Liver (tissue), 9 donors: ENCODE data around the gene CCND1. TPM values are rescaled to one million over a fixed set of nuclear protein-coding genes. Genes with fewer than 3 reads are reported as not detected.

Experiments
- DNase-seq: peaks from one replicate; pipeline ENCODE4 v3.0.0-alpha.2; 2017; ENCODE audit warnings: low spot score
- H3K27ac ChIP-seq, 2 donors: one replicate each; pipeline ENCODE4 v1.7.0; 2013; ENCODE audit warnings: inconsistent platforms in 2 of 2, low read length in 2 of 2, control low read depth in 1 of 2, low read depth in 1 of 2, mild to moderate bottlenecking in 1 of 2
- H3K27me3 ChIP-seq, 4 donors: one replicate each; pipeline versions ENCODE4 v1.6.1 to v1.7.0; 2013; ENCODE audit warnings: low read length in 3 of 4, inconsistent platforms in 1 of 4, mild to moderate bottlenecking in 1 of 4, moderate library complexity in 1 of 4; ENCODE audit not compliant: control insufficient read depth in 4 of 4, insufficient read depth in 4 of 4
- H3K36me3 ChIP-seq, 4 donors: one replicate each; pipeline versions ENCODE4 v1.6.1 to v1.7.0; 2013; ENCODE audit warnings: low read length in 3 of 4, mild to moderate bottlenecking in 3 of 4, low read depth in 1 of 4, moderate library complexity in 1 of 4; ENCODE audit not compliant: control insufficient read depth in 4 of 4, insufficient read depth in 3 of 4
- H3K4me1 ChIP-seq, 4 donors: one replicate each; pipeline versions ENCODE4 v1.6.1 to v1.7.0; 2013; ENCODE audit warnings: low read length in 3 of 4, mild to moderate bottlenecking in 3 of 4, moderate library complexity in 1 of 4; ENCODE audit not compliant: control insufficient read depth in 4 of 4, insufficient read depth in 4 of 4
- H3K4me3 ChIP-seq, 3 donors: one replicate each; pipeline versions ENCODE4 v1.6.1 to v1.7.0; 2013; ENCODE audit warnings: low read length in 3 of 3, control low read depth in 1 of 3, low read depth in 1 of 3, mild to moderate bottlenecking in 1 of 3
- H3K9ac ChIP-seq, 2 donors: one replicate each; pipeline ENCODE4 v1.7.0; 2013; ENCODE audit warnings: low read length in 2 of 2, mild to moderate bottlenecking in 2 of 2, moderate library complexity in 2 of 2, control low read depth in 1 of 2, low read depth in 1 of 2
- H3K9me3 ChIP-seq, 4 donors: one replicate each; pipeline versions ENCODE4 v1.6.1 to v1.7.0; 2013; ENCODE audit warnings: low read length in 3 of 4; ENCODE audit not compliant: control insufficient read depth in 4 of 4
- EGR1 ChIP-seq, 2 donors: IDR thresholded peaks; 2 replicates each; pipeline ENCODE4 v1.6.1; 2016 to 2018; ENCODE audit warnings: antibody characterized with exemption in 2 of 2, low read depth in 2 of 2
- FOXA1 ChIP-seq: IDR thresholded peaks from 2 replicates; pipeline ENCODE4 v1.6.1; 2016; ENCODE audit warnings: antibody characterized with exemption
- FOXA2 ChIP-seq: IDR thresholded peaks from 2 replicates; pipeline ENCODE4 v1.6.1; 2016; ENCODE audit warnings: antibody characterized with exemption
- GABPA ChIP-seq, 2 donors: IDR thresholded peaks in 1 of 2; conservative IDR thresholded peaks in 1 of 2; 2 replicates each; pipeline ENCODE4 v1.6.1; 2016; ENCODE audit warnings: antibody characterized with exemption in 2 of 2, mild to moderate bottlenecking in 1 of 2, moderate library complexity in 1 of 2
- HNF4A ChIP-seq, 2 donors: conservative IDR thresholded peaks; 2 replicates each; pipeline ENCODE4 v1.6.1; 2016; ENCODE audit warnings: antibody characterized with exemption in 2 of 2, mild to moderate bottlenecking in 2 of 2
- HNF4G ChIP-seq: IDR thresholded peaks from 2 replicates; pipeline ENCODE4 v1.6.1; 2016; ENCODE audit warnings: antibody characterized with exemption
- JUND ChIP-seq, 2 donors: IDR thresholded peaks; 2 replicates each; pipeline ENCODE4 v1.6.1; 2016; ENCODE audit warnings: antibody characterized with exemption in 2 of 2
- RAD21 ChIP-seq, 2 donors: IDR thresholded peaks; 2 replicates each; pipeline ENCODE4 v1.6.1; 2016; ENCODE audit warnings: antibody characterized with exemption in 2 of 2, mild to moderate bottlenecking in 2 of 2
- RXRA ChIP-seq, 2 donors: IDR thresholded peaks; 2 replicates each; pipeline ENCODE4 v1.6.1; 2017 to 2018; ENCODE audit warnings: antibody characterized with exemption in 2 of 2, mild to moderate bottlenecking in 1 of 2
- SP1 ChIP-seq: IDR thresholded peaks from 2 replicates; pipeline ENCODE4 v1.6.1; 2018; ENCODE audit warnings: antibody characterized with exemption, mild to moderate bottlenecking
- TAF1 ChIP-seq: conservative IDR thresholded peaks from 2 replicates; pipeline ENCODE4 v1.6.1; 2016; ENCODE audit warnings: antibody characterized with exemption, mild to moderate bottlenecking
- YY1 ChIP-seq: IDR thresholded peaks from 2 replicates; pipeline ENCODE4 v1.6.1; 2016; ENCODE audit warnings: antibody characterized with exemption, mild to moderate bottlenecking
- WGBS: extraction: QIAGEN DNeasy Blood & Tissue Kit; methylation state at CpG from one replicate; pipeline ENCODE4 v1.1.7; 2013; 5-methylcytosine and 5-hydroxymethylcytosine counted together
- polyA plus RNA-seq, 2 donors: library from polyadenylated mRNA; stranded (reverse) in 1 of 2; unstranded in 1 of 2; fragments of 200-250 nt in 1 of 2; fragments of >200 nt in 1 of 2; fragmentation: Nextera tagmentation in 1 of 2; extraction: Ambion mirVana in 1 of 2; gene quantifications; one replicate each; pipeline versions ENCODE4 v1.2.1 to v1.2.3, GENCODE V29; 2013 to 2015
- total RNA-seq, 2 donors: library from RNA; depleted of rRNA; stranded (reverse); fragments of >200 nt; gene quantifications; one replicate each; pipeline ENCODE4 v1.2.3, GENCODE V29; 2014
- TF ChIP-seq, protein P1 (sequence below): IDR thresholded peaks from 2 replicates; pipeline ENCODE4 v1.6.1; 2016; ENCODE audit warnings: antibody characterized with exemption
- TF ChIP-seq, protein P2 (sequence below): IDR thresholded peaks from 2 replicates; pipeline ENCODE4 v1.6.1; 2016; ENCODE audit warnings: antibody characterized with exemption
- TF ChIP-seq, protein P3 (sequence below): IDR thresholded peaks from 2 replicates; pipeline ENCODE4 v1.6.1; 2016; ENCODE audit warnings: antibody characterized with exemption
- TF ChIP-seq, protein P4 (sequence below): IDR thresholded peaks from 2 replicates; pipeline ENCODE4 v1.6.1; 2016; ENCODE audit warnings: antibody characterized with exemption, mild to moderate bottlenecking
- donor health status: healthy.
- donor health status: healthy.
- donor health status: healthy.
- donor health status: healthy.
- donor health status: healthy.

The CCND1 gene
- total and polyA plus RNA-seq, 4 donors, result 28.9 to 100 (median 53.3) TPM

DNA sequence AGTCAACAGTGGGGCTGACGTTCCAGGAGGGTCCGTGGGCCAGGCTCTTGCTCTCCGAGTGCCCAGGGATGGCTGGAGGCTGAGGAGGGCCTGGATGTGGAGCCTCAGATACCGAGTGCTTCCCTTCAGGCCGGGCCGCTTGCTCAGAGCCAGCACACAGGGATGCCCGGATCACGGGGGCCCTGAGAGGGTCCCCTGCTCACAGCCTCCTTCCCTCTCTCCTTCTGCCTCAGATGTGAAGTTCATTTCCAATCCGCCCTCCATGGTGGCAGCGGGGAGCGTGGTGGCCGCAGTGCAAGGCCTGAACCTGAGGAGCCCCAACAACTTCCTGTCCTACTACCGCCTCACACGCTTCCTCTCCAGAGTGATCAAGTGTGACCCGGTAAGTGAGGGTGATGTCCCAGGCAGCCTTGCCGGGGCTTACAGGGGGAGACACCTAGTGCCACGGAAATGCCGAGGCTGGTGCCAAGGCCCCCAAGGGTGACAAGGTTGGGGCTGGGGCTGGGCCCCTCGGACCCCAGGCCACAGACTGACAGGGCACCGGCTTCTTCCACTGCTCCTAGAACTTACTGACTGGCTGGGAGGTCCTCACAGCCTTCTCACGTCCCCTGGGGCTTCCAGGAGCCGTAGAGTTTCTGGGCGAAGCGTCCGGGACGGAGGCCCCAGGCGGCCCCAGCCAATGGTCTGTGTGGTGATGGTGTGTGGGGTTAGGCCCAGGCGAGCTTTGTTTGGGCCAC lies 7.0 kb downstream of the CCND1 start:
- peaks cover 31 to 46% (median 39%) of the 10 kb centered on the region in 4 donors for H3K36me3 ChIP-seq
- TF ChIP-seq HNF4A (conservative IDR thresholded peaks at IDR 0.05) (no peak), RXRA (IDR thresholded peaks at IDR 0.05) (no peak), RAD21 (IDR thresholded peaks at IDR 0.05) (no peak), FOXA1 (no peak), HNF4G (no peak), SP1 (no peak), TAF1 (no peak), FOXA2 (no peak)
- TF ChIP-seq, protein P1, sequence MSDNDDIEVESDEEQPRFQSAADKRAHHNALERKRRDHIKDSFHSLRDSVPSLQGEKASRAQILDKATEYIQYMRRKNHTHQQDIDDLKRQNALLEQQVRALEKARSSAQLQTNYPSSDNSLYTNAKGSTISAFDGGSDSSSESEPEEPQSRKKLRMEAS, result no peak
- TF ChIP-seq, protein P2, sequence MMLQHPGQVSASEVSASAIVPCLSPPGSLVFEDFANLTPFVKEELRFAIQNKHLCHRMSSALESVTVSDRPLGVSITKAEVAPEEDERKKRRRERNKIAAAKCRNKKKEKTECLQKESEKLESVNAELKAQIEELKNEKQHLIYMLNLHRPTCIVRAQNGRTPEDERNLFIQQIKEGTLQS, result no peak
- TF ChIP-seq, protein P3, sequence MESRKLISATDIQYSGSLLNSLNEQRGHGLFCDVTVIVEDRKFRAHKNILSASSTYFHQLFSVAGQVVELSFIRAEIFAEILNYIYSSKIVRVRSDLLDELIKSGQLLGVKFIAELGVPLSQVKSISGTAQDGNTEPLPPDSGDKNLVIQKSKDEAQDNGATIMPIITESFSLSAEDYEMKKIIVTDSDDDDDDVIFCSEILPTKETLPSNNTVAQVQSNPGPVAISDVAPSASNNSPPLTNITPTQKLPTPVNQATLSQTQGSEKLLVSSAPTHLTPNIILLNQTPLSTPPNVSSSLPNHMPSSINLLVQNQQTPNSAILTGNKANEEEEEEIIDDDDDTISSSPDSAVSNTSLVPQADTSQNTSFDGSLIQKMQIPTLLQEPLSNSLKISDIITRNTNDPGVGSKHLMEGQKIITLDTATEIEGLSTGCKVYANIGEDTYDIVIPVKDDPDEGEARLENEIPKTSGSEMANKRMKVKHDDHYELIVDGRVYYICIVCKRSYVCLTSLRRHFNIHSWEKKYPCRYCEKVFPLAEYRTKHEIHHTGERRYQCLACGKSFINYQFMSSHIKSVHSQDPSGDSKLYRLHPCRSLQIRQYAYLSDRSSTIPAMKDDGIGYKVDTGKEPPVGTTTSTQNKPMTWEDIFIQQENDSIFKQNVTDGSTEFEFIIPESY, result no peak
- no peaks in the 10 kb centered on the region for H3K27me3 ChIP-seq
- 84% methylated on average over 28 of the region's 28 CpGs for WGBS
- no peak overlapping the region for H3K9ac ChIP-seq
- peaks cover 9 to 17% (median 12%) of the 10 kb centered on the region in 4 donors for H3K4me1 ChIP-seq
- DNase-seq, result no peak
- H3K9me3 ChIP-seq, result no peaks in the 10 kb centered on the region
- no peak overlapping the region for H3K27ac ChIP-seq
- no peak overlapping the region for H3K4me3 ChIP-seq

DNA sequence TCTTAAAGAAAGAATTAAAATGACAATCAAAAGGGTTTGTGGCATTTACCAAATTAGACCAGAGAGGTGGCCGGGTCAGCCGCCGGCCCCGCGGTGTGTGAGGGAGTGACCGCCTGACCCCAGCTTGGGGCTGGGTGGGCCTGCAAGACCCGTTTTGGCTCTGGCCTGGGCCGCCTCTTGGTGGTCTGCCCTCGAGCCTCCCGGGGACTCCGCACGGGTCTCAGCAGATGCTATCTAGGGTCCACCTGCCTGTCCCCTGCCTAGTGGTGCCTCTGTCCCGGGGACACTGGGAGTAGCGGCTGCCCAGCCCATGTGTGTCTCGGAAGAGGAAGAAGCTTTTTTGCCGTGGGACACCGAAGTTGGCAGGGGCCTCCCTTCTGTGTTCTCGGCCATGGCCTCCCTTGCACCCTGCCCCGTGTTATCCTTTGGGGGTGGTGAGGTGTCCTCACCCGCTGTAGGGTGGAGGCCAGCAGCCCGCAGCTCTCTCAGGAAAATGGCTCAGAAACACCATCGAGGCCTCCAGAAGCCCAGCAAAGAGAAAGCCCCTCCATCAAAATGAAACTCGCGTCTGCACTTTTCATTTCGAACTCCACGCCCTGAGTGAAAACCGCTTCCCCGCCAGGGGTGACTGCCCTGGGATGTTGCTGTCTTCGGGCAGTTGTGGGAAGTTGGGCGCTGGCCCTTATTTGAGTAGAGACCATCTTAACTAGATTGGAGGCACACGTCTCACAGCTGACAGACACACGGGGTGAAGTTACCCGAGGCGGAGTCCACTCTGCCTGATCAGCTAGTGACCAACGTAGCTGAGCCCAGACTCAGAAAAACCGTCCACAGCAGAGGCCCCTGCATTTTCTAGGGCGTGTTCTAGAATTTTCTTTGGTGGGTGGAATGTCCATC lies 8.0 kb downstream of the CCND1 start:
- Histone ChIP-seq H3K4me3 (no peak overlapping the region), H3K9me3 (no peaks in the 10 kb centered on the region), H3K27ac (no peak overlapping the region), H3K9ac (no peak overlapping the region), H3K27me3 (no peaks in the 10 kb centered on the region), H3K4me1 (peaks cover 5 to 8% (median 6%) of the 10 kb centered on the region in 4 donors), H3K36me3 (peaks cover 26 to 49% (median 44%) of the 10 kb centered on the region in 4 donors)
- WGBS, result 92% methylated on average over 37 of the region's 37 CpGs
- DNase-seq, result no peak
- no peak for TF ChIP-seq FOXA2

DNA sequence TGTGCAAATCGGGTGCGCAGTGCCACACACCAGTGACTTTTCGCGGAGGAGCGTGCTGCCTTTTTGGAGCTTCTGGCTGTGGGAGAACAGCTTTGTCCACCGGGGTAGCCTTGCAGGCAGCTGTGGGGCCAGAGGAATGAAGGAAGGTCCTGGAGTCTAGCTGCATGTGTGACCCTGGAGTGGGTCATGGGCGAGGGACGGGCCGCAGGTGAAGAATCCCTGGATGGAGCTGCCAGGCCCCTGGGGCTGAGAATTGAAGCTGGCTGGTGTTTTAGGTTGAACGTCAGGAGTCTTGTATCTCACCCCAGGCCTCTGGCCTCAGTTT lies 8.6 kb downstream of the CCND1 start:
- H3K27ac ChIP-seq, result no peak overlapping the region
- H3K4me3 ChIP-seq, result no peak overlapping the region
- no peak for DNase-seq
- H3K9ac ChIP-seq, result no peak overlapping the region
- peaks cover 0 to 5% (median 2%) of the 10 kb centered on the region in 4 donors for H3K4me1 ChIP-seq
- 96% methylated on average over 10 of the region's 10 CpGs for WGBS
- no peaks in the 10 kb centered on the region for H3K27me3 ChIP-seq
- H3K9me3 ChIP-seq, result no peaks in the 10 kb centered on the region
- H3K36me3 ChIP-seq, result peaks cover 24 to 49% (median 44%) of the 10 kb centered on the region in 4 donors
- TF ChIP-seq HNF4G, result no peak
- TF ChIP-seq YY1, result no peak
- no peak for TF ChIP-seq RXRA (IDR thresholded peaks at IDR 0.05)
- TF ChIP-seq FOXA2, result no peak
- TF ChIP-seq RAD21 (IDR thresholded peaks at IDR 0.05), result no peak
- TF ChIP-seq, protein P1, result no peak
- TF ChIP-seq, protein P2, result no peak
- no peak for TF ChIP-seq SP1
- TF ChIP-seq JUND (IDR thresholded peaks at IDR 0.05), result no peak
- no peak for TF ChIP-seq EGR1 (IDR thresholded peaks at IDR 0.05; ENCODE audit: low read depth in 2 of 2)
- TF ChIP-seq, protein P4, sequence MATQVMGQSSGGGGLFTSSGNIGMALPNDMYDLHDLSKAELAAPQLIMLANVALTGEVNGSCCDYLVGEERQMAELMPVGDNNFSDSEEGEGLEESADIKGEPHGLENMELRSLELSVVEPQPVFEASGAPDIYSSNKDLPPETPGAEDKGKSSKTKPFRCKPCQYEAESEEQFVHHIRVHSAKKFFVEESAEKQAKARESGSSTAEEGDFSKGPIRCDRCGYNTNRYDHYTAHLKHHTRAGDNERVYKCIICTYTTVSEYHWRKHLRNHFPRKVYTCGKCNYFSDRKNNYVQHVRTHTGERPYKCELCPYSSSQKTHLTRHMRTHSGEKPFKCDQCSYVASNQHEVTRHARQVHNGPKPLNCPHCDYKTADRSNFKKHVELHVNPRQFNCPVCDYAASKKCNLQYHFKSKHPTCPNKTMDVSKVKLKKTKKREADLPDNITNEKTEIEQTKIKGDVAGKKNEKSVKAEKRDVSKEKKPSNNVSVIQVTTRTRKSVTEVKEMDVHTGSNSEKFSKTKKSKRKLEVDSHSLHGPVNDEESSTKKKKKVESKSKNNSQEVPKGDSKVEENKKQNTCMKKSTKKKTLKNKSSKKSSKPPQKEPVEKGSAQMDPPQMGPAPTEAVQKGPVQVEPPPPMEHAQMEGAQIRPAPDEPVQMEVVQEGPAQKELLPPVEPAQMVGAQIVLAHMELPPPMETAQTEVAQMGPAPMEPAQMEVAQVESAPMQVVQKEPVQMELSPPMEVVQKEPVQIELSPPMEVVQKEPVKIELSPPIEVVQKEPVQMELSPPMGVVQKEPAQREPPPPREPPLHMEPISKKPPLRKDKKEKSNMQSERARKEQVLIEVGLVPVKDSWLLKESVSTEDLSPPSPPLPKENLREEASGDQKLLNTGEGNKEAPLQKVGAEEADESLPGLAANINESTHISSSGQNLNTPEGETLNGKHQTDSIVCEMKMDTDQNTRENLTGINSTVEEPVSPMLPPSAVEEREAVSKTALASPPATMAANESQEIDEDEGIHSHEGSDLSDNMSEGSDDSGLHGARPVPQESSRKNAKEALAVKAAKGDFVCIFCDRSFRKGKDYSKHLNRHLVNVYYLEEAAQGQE, result no peak
- TF ChIP-seq HNF4A (conservative IDR thresholded peaks at IDR 0.05), result no peak
- no peak for TF ChIP-seq TAF1
- no peak for TF ChIP-seq GABPA (IDR thresholded peaks at IDR 0.05 in 1 of 2, conservative IDR thresholded peaks at IDR 0.05 in 1 of 2)
